GM12878 (cell line): ENCODE results near the gene DLG2. TPM values are rescaled to one million over a fixed set of nuclear protein-coding genes. Genes with fewer than 3 reads are reported as not detected.

ENCODE experiments used
- EZH2 ChIP-seq: IDR thresholded peaks from 2 replicates; pipeline ENCODE4 v1.6.1; 2012; ENCODE audit warnings: low read depth, mild to moderate bottlenecking, control low read depth, inconsistent platforms, low read length, borderline replicate concordance; ENCODE audit not compliant: control insufficient read depth
- NFXL1 ChIP-seq: fragments of 450-650 bp; IDR thresholded peaks from 2 replicates; pipeline ENCODE4 v1.6.1; 2017; ENCODE audit warnings: antibody characterized with exemption, mild to moderate bottlenecking, borderline replicate concordance
- USF1 ChIP-seq: IDR thresholded peaks from 2 replicates; pipeline ENCODE4 v1.6.1; 2011; ENCODE audit warnings: borderline replicate concordance, low read depth, mild to moderate bottlenecking, moderate library complexity, mixed read lengths, low read length; ENCODE audit not compliant: insufficient read depth; ENCODE audit errors: extremely low read length
- ZBTB33 ChIP-seq: fragments of 450-650 bp; IDR thresholded peaks from 2 replicates; pipeline ENCODE4 v1.6.1; 2017; ENCODE audit warnings: mild to moderate bottlenecking
- ZNF687 ChIP-seq: fragments of 450-650 bp; IDR thresholded peaks from 2 replicates; pipeline ENCODE4 v1.6.1; 2017; ENCODE audit warnings: mild to moderate bottlenecking, moderate library complexity
- polyA plus RNA-seq, 11 experiments: library from polyadenylated mRNA; depleted of rRNA in 4 of 11; unstranded in 6 of 11; stranded (reverse) in 5 of 11; fragments of >200 nt; fragmentation: Nextera tagmentation in 4 of 11; fragmentation: Illumina TruSeq in 1 of 11; extraction: Ambion mirVana in 4 of 11; extraction: Trizol in 1 of 11; gene quantifications; 1 replicate in 1 of 11; 2 replicates in 10 of 11; pipeline versions ENCODE4 v1.2.1 to v1.2.3, GENCODE V29; 2011 to 2016; ENCODE audit warnings: inconsistent platforms in 2 of 11, missing spikeins in 2 of 11, low read depth in 1 of 11
- total RNA-seq, 4 experiments: library from RNA; depleted of rRNA in 3 of 4; stranded (reverse); fragments of >200 nt in 3 of 4; fragmentation: Illumina TruSeq in 1 of 4; extraction: Trizol in 1 of 4; gene quantifications; 2 replicates each; pipeline versions ENCODE4 v1.2.1 to v1.2.3, GENCODE V29; 2013 to 2021

The DLG2 gene
- total and polyA plus RNA-seq, 10 of the 15 experiments (the other 5 are each of a cell fraction or from before 2014, with no cell fraction given), result 0.09 to 0.98 (median 0.35) TPM

- TF ChIP-seq EZH2 (no peak), ZBTB33 (no peak), NFXL1 (no peak), ZNF687 (no peak), USF1 (no peak)
Observed at GRCh38 chr11:84671325-84671999, 955.7 kb downstream of the DLG2 start (continued).
